Measurements from ENCODE around the gene LNX2. TPM values are rescaled to one million over a fixed set of nuclear protein-coding genes. Genes with fewer than 3 reads are reported as not detected.
A peak's percentile ranks its signal among the peaks of the same experiment; 100 is the strongest.

Gene LNX2
- total RNA-seq, 1 experiment from 2014 or later: 12.1 TPM

DNA sequence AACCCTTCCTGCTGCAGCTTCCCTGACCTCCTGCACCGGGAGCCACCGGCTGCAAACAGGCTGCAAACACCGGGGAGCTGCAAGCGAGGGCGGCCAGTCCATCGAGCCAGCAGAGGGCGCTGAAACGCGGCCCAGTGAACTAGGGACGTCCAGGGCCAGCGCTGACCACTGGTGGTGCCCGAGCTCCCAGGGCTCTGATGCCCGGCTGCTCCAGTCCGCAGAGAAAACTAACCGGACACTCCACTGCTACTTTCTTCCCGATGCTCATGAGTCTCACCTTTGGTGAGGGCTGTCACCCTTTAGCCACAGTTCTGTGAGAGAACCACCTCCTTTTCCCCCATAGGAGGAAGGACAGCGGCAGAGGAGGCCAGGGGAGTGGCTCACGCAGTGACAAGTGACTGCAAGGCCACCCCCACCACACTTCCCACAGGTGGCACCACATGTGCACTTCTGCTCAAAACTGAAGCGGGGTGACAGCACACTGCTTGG lies 87.1 kb downstream of the LNX2 start:
- Histone ChIP-seq H4K20me1 (ENCODE audit: insufficient read depth) (no peaks in the 10 kb centered on the region), H3K4me3 (replicated peaks in 1 of 2; ENCODE audit: low read depth in 1 of 2, low read length in 2 of 2) (peak overlapping the region; percentile 27 to 31; a peak in 3 of 4 replicates), H3K9me3 (ENCODE audit: control insufficient read depth in 1 of 2, insufficient read depth in 1 of 2, low read depth in 1 of 2, low read length in 2 of 2) (peaks cover 0 to 4% of the 10 kb centered on the region in 2 experiments; a peak in 1 of 4 replicates), H3K4me1 (ENCODE audit: control insufficient read depth in 1 of 2, insufficient read depth in 2 of 2, low read length in 2 of 2) (peaks cover 0 to 7% of the 10 kb centered on the region in 2 experiments; a peak in 1 of 4 replicates), H3K27ac (ENCODE audit: low read depth, low read length) (no peak overlapping the region), H3K9ac (ENCODE audit: low read length) (no peak overlapping the region), H3K36me3 (ENCODE audit: control insufficient read depth in 1 of 2, insufficient read depth in 2 of 2, low read length in 2 of 2) (no peaks in the 10 kb centered on the region), H3K27me3 (ENCODE audit: insufficient read depth, low read length) (no peaks in the 10 kb centered on the region), H3K9me2 (ENCODE audit: insufficient read depth) (no peaks in the 10 kb centered on the region), H3K79me2 (ENCODE audit: insufficient read depth, low read length) (no peaks in the 10 kb centered on the region), H3K4me2 (ENCODE audit: low read length) (peak overlapping the region; percentile 68), H2AFZ (ENCODE audit: low read depth, low read length, poor library complexity, severe bottlenecking) (no peak overlapping the region)
- POLR2A ChIA-PET: interaction anchor here (0.6 to 1.4 kb wide), 4 partner anchors 70 to 421 kb away, joined by 3 to 6 read pairs (median 4); partner anchors contain the start of gene LNX2
- RAD21 ChIA-PET (ENCODE audit: low non-redundant PET in 1 of 2, low total read pairs in 2 of 2, uncharacterized antibody in 2 of 2, unreplicated experiment in 2 of 2): interaction anchor here (1.8 to 2.0 kb wide), 2 partner anchors 293 kb away, joined by 11 to 14 read pairs; no protein-coding TSS in a partner anchor
- TF ChIP-seq RAD21 (IDR thresholded peaks at IDR 0.05; ENCODE audit: low read depth) (peak; percentile 75), YY1 (IDR thresholded peaks at IDR 0.05; ENCODE audit: extremely low read depth, insufficient replicate concordance, low read depth, low read length) (no peak), SRF (IDR thresholded peaks at IDR 0.05; ENCODE audit: low read depth) (no peak), JUND (IDR thresholded peaks at IDR 0.05) (no peak), ZNF274 (IDR thresholded peaks at IDR 0.05; ENCODE audit: low read depth, low read length) (no peak), EZH2phosphoT487 (IDR thresholded peaks at IDR 0.05; ENCODE audit: borderline replicate concordance) (no peak), POLR2AphosphoS5 (IDR thresholded peaks at IDR 0.05; ENCODE audit: low read depth, low read length) (no peak), FOSL1 (IDR thresholded peaks at IDR 0.05; ENCODE audit: low read depth) (no peak)
- TF ChIP-seq, protein P1, sequence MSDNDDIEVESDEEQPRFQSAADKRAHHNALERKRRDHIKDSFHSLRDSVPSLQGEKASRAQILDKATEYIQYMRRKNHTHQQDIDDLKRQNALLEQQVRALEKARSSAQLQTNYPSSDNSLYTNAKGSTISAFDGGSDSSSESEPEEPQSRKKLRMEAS (IDR thresholded peaks at IDR 0.05): peak; percentile 36; the same call in 1 of the 2 replicates
- TF ChIP-seq, protein P2, sequence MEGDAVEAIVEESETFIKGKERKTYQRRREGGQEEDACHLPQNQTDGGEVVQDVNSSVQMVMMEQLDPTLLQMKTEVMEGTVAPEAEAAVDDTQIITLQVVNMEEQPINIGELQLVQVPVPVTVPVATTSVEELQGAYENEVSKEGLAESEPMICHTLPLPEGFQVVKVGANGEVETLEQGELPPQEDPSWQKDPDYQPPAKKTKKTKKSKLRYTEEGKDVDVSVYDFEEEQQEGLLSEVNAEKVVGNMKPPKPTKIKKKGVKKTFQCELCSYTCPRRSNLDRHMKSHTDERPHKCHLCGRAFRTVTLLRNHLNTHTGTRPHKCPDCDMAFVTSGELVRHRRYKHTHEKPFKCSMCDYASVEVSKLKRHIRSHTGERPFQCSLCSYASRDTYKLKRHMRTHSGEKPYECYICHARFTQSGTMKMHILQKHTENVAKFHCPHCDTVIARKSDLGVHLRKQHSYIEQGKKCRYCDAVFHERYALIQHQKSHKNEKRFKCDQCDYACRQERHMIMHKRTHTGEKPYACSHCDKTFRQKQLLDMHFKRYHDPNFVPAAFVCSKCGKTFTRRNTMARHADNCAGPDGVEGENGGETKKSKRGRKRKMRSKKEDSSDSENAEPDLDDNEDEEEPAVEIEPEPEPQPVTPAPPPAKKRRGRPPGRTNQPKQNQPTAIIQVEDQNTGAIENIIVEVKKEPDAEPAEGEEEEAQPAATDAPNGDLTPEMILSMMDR (IDR thresholded peaks at IDR 0.05 in 2 of 3, conservative IDR thresholded peaks at IDR 0.05 in 1 of 3; ENCODE audit: borderline replicate concordance in 1 of 3, insufficient read depth in 1 of 3, low read depth in 2 of 3, low read length in 2 of 3): peak; percentile 96 to 97 (median 97)
- TF ChIP-seq, protein P3, sequence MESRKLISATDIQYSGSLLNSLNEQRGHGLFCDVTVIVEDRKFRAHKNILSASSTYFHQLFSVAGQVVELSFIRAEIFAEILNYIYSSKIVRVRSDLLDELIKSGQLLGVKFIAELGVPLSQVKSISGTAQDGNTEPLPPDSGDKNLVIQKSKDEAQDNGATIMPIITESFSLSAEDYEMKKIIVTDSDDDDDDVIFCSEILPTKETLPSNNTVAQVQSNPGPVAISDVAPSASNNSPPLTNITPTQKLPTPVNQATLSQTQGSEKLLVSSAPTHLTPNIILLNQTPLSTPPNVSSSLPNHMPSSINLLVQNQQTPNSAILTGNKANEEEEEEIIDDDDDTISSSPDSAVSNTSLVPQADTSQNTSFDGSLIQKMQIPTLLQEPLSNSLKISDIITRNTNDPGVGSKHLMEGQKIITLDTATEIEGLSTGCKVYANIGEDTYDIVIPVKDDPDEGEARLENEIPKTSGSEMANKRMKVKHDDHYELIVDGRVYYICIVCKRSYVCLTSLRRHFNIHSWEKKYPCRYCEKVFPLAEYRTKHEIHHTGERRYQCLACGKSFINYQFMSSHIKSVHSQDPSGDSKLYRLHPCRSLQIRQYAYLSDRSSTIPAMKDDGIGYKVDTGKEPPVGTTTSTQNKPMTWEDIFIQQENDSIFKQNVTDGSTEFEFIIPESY (IDR thresholded peaks at IDR 0.05; ENCODE audit: extremely low read depth, insufficient replicate concordance, low read length): no peak
- ATAC-seq (peak; percentile 98), DNase-seq (ENCODE audit: low read depth, low spot score) (peak; percentile 62)
- intact Hi-C loops (cut with micrococcal nuclease): loop anchor here (1.0 to 10.0 kb wide), 5 partner anchors 158 to 452 kb away; partner anchors contain the start of gene URAD
- CTCF ChIA-PET: interaction anchor here (0.6 to 4.4 kb wide), 25 partner anchors 9 to 586 kb away, joined by 3 to 64 read pairs (median 3); partner anchors contain the start of gene LNX2
- no TSS peak for BruUV-seq (replicated peaks)
